GM12891 (cell line): ENCODE data around the gene ZC2HC1B.

Experiments used
- DNase-seq: peaks from one replicate; pipeline ENCODE4 v3.0.0; 2011; ENCODE audit warnings: low spot score; ENCODE audit not compliant: insufficient read length
- FAIRE-seq: peaks from 2 replicates; lab custom pipeline; 2011; peaks lifted over from hg19 to GRCh38; lab: Jason Lieb, UNC
- PAX5 ChIP-seq: IDR thresholded peaks from 2 replicates; pipeline ENCODE4 v1.6.1; 2011; ENCODE audit warnings: low read length, moderate library complexity, mild to moderate bottlenecking; ENCODE audit not compliant: insufficient read depth, severe bottlenecking
- POLR2A ChIP-seq: IDR thresholded peaks from 2 replicates; pipeline ENCODE4 v1.6.1; 2011; ENCODE audit warnings: low read depth, low read length, control low read depth
- POLR2AphosphoS5 ChIP-seq: IDR thresholded peaks from 2 replicates; pipeline ENCODE4 v1.6.1; 2011; ENCODE audit warnings: low read depth, low read length, control low read depth
- POU2F2 ChIP-seq: IDR thresholded peaks from 2 replicates; pipeline ENCODE4 v1.6.1; 2011; ENCODE audit warnings: low read depth, mild to moderate bottlenecking, control low read depth, low read length, moderate library complexity
- SPI1 ChIP-seq: IDR thresholded peaks from 2 replicates; pipeline ENCODE4 v1.6.1; 2011; ENCODE audit warnings: low read depth, low read length, control low read depth
- TAF1 ChIP-seq: IDR thresholded peaks from 2 replicates; pipeline ENCODE4 v1.6.1; 2011; ENCODE audit warnings: low read depth, low read length, control low read depth

Gene ZC2HC1B

DNA sequence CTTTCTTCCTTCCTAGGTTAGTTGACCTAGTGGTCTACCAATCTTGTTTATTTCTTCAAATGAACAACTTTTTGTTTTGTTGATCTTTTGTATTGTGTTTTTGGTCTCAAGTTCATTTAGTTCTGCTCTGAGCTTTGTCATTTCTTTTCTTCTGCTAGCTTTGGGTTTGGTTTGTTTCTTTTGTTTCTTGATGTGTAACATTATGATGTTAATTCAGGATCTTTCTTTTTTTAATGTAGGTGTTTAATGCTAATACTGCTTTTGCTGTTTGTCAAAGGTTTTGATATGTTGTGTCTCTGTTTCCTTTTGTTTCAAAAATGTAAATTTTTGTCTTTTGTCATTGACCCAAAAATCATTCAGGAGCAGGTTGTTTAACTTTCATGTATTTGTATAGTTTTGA, 65.7 kb downstream of the ZC2HC1B start:
- no peak for FAIRE-seq
- TF ChIP-seq POLR2AphosphoS5 (no peak), SPI1 (no peak), POLR2A (no peak)
- no peak for DNase-seq

DNA sequence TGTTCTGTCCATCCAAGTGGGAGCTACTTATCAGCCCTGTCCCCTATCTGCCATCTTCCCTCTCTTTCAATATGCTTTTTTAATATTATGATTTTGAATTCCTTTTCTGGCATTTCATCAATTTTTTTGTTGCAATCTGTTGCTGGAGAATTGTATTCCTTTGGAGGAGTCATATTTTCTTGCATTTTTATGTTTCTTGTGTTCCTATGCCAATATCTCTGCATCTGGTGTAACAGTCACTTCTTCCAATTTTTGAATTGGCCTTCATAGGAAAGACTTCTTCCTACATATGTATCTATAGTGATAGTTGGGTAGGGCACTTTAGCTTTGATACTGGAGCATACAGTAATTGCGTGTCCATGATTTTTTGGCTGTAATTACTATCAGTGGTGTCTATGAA, 70.1 kb downstream of the ZC2HC1B start:
- FAIRE-seq = no peak
- no peak for DNase-seq
- no peak for TF ChIP-seq POU2F2
- TF ChIP-seq SPI1 = no peak
- TF ChIP-seq POLR2AphosphoS5 = no peak
- no peak for TF ChIP-seq POLR2A
- no peak for TF ChIP-seq PAX5

DNA sequence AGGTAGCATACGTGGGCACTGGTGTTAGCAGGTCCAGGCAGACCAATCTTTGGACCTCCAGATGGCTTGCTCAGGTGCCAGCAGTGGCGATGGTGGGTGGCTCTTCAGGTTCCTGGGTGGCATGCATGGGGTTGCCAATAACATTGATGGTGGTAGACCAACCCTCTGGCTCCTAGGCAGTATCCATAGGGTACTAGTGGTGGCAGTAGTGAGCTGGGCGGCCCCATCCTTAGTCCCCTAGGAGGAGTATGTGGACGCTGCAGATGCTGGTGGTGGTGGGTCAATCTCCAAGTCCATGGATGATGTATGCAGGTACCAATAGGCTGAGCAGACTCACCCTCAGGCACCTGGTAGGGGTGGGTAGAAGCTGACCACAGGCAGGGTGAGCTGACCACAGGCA, 70.6 kb downstream of the ZC2HC1B start:
- TF ChIP-seq TAF1 (no peak), POLR2AphosphoS5 (no peak), POLR2A (no peak), PAX5 (no peak), POU2F2 (no peak), SPI1 (no peak)
- FAIRE-seq (no peak), DNase-seq (no peak)

DNA sequence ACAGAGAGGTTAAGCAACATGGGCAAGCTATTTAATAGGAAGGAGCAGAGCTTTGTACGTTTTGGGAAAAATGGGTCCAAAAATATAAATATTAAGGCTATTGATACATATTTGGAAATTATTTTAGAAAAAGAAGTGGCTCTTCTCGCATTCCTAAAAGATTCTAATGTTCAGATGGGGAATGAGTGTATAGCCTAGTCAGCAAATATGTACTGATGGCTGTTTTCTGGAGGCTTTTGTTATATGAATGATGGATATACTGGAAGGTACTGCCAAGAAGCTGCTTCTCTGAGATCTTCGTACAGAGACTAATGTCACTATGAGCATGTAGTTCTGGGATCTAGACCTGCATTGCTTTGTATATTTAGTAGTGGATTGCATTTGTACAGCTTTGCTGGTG, 72.1 kb downstream of the ZC2HC1B start:
- TF ChIP-seq POLR2AphosphoS5 = no peak
- no peak for TF ChIP-seq PAX5
- TF ChIP-seq POU2F2 = no peak
- TF ChIP-seq SPI1 = no peak
- no peak for TF ChIP-seq TAF1
- no peak for TF ChIP-seq POLR2A
- FAIRE-seq (no peak), DNase-seq (no peak)

DNA sequence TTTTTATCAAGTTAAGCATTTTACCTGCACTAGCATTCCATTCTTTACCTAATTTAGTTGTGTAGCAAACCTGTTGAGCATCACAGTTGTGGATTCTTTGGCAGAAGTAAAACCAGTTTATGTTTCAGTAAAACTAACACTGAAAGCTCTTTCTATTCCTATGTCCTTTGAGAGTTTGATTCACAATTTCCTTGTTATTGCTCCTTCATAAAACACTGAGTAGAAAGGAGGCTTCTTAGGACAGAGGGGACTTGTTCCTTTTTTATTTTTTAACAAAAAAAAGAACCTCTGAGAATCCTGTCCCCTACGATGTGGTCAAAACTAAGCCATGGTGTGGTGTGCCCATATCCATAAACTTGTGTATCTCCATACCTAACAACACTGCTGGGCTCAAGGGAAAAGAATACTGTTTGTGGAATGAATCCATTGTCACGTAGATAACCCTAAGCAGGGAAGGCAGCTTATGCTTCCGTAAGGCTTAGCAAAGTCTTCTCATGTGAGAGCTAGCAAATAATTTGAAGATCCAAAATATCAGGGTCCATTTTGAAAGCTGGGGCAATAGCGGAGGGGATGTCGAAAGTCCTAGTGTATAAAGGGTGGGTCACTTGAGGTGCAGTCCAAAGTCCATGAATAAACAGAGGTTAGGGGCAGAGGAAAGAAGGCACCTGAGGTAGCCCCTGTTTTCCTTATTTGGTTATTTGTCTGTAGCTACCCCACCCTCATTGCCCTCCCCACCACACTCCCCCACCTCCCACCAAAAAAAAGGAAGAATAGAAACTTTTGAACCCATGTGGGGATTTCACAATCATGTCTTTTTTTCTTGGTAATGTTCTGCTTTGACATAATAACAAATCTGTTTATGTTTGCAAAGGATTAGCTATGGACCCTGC, 72.7 kb downstream of the ZC2HC1B start:
- FAIRE-seq = no peak
- TF ChIP-seq SPI1 (no peak), TAF1 (no peak), PAX5 (no peak), POLR2A (no peak), POU2F2 (no peak)
- DNase-seq = no peak

DNA sequence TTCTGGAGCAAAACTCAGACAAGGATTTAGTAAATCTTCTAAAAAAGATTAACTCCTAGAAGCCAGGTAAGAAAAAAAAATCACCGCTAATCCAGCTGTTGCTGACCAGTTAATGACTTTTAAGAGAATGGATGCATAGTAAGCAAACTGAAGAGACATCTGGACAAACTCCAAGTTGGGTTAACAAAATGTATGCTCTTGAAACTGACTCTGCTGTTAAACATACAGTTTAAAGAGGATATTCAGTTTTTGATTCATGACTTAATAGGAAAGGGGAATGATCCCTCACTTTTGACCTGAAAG, 73.3 kb downstream of the ZC2HC1B start:
- TF ChIP-seq POU2F2 (no peak), PAX5 (no peak), POLR2AphosphoS5 (no peak), SPI1 (no peak), TAF1 (no peak), POLR2A (no peak)
- no peak for DNase-seq

DNA sequence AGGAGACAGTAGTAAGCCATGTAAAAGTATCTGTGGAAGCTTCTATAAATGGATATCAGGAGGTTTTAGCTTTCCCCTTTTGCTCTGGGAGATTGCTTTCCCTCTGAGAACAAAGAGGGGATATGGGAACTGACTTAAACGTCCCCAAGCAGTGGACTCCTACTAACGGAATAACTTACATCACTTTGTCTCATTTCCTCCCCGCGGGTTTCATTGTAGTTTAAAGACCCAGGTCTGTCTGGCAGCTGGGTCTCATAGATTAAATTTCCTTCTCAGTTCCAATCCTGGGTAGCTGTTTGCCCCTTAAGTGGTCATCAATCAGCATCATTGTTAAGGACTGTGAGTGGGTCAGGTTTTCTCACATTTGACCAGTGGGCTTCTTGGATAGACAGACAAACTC, 75.1 kb downstream of the ZC2HC1B start:
- no peak for TF ChIP-seq TAF1
- TF ChIP-seq POLR2A = no peak
- peak; percentile 82 for TF ChIP-seq SPI1
- no peak for TF ChIP-seq POLR2AphosphoS5
- TF ChIP-seq POU2F2 = no peak
- TF ChIP-seq PAX5 = no peak
- peak; percentile 66 for FAIRE-seq
- DNase-seq = no peak

More for the DNA sequence above, 73.3 kb downstream of the ZC2HC1B start:
- no peak for FAIRE-seq

DNA sequence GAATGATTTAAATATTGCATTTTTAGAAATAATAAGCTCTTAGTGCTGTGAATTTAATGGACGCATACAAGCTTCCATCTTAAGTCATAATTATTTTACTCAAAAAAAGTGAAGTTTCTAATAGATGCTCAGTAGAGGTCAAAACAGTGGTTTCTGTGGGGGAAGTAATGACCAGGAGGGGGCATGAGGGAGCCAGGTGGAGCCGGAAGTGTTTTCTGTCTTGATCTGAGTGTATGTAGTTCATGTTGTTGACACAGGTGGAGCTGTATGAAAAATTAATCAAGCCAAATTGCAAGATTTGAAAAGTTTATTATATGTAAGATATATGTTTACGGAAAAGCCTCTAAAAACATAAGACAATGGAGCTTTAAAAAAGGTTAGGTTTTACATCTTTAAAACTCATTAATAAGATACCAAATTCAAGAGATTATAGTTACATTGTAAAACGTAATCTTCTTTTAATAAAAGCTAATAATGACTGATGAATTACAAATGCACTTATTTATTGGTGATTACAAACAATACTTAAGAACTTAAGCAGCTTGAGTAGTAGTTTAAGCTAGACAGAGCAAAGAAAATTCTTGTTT, 75.8 kb downstream of the ZC2HC1B start:
- FAIRE-seq = peak; percentile 84
- peak; percentile 54 for DNase-seq
- TF ChIP-seq SPI1 = no peak
- no peak for TF ChIP-seq POLR2AphosphoS5
- no peak for TF ChIP-seq POLR2A
- no peak for TF ChIP-seq PAX5
- TF ChIP-seq POU2F2 = no peak
- no peak for TF ChIP-seq TAF1

DNA sequence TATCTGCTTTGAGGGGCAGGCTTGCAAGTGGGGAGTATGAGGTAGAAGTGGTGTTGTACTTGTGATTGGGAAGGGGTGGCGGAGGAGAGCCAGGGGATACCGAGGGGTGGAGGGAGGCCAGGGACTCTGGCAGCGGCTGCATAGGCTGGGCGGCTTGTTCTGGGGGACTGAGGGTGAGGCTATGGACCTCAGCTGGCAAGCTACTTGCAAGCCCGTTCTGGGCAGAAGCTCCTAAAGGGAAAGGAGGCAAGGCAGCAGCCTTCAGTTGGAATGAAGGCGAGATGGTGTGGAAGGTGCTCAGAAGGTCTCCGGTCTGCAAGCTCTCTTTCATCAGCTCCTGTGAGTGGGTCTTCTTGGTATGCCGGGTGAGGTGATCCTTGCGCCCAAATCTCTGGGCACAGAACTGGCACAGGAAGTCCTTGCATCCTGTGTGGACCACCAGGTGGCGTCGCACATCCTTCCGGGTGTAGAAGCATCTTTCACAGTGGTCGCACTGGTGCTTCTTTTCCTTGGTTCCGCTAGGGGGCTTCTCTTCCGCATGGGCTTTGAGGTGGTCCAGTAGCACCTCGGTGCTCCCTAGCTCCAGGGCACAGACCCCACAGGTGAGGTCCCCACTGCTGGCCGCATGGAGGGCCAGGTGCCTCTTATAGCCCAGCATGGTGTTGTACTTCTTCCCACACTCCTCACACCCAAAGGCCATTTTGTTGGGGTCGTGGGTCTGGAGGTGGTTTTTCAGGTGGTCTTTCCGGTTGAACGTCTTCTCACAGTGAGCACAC, 77.8 kb downstream of the ZC2HC1B start:
- FAIRE-seq (peak; percentile 78), DNase-seq (no peak)
- TF ChIP-seq POU2F2 (no peak), TAF1 (no peak), POLR2AphosphoS5 (no peak), POLR2A (no peak), PAX5 (no peak), SPI1 (no peak)
